ENCODE measurements around the gene NEDD9.

NEDD9 gene

GRCh38 chr6:11214901-11215300 lies 17.6 kb downstream of the NEDD9 start:
- DNase-seq: no peak

GRCh38 chr6:11214084-11214833 lies 18.2 kb downstream of the NEDD9 start:
- DNase-seq: no peak

- no peak for DNase-seq
These were observed 18.9 kb downstream of the NEDD9 start for GRCh38 chr6:11213422-11214021.

GRCh38 chr6:11212664-11213063 lies 19.8 kb downstream of the NEDD9 start:
- DNase-seq: no peak

GRCh38 chr6:11211254-11211653 lies 21.2 kb downstream of the NEDD9 start:
- no peak for DNase-seq

GRCh38 chr6:11210386-11211138 lies 21.9 kb downstream of the NEDD9 start:
- DNase-seq: no peak

- no peak for DNase-seq
These were observed 22.6 kb downstream of the NEDD9 start for GRCh38 chr6:11209906-11210305.

GRCh38 chr6:11209369-11209768 lies 23.1 kb downstream of the NEDD9 start:
- no peak for DNase-seq

- DNase-seq: no peak
These were observed 23.6 kb downstream of the NEDD9 start for GRCh38 chr6:11208854-11209253.

- no peak for DNase-seq
These were observed 24.2 kb downstream of the NEDD9 start for GRCh38 chr6:11208267-11208666.

- no peak for DNase-seq
These were observed 25.1 kb downstream of the NEDD9 start for GRCh38 chr6:11207199-11207968.

GRCh38 chr6:11206576-11206975 lies 25.9 kb downstream of the NEDD9 start:
- DNase-seq: no peak

GRCh38 chr6:11204794-11205366 lies 27.6 kb downstream of the NEDD9 start:
- no peak for DNase-seq

GRCh38 chr6:11204005-11204399 lies 28.5 kb downstream of the NEDD9 start:
- DNase-seq: no peak

- DNase-seq: no peak
These were observed 29.0 kb downstream of the NEDD9 start for GRCh38 chr6:11203306-11204004.

- DNase-seq: no peak
These were observed 29.8 kb downstream of the NEDD9 start for GRCh38 chr6:11202513-11203305.

- no peak for DNase-seq
These were observed 30.5 kb downstream of the NEDD9 start for GRCh38 chr6:11201772-11202512.

- no peak for DNase-seq
These were observed 31.5 kb downstream of the NEDD9 start for GRCh38 chr6:11201015-11201414.

GRCh38 chr6:11200356-11200755 lies 32.1 kb downstream of the NEDD9 start:
- DNase-seq: no peak
